Measurements from ENCODE around the gene PKD2L2.
"Not testable (repeated sequence)": the region's sequence is repeated elsewhere in the genome, so short reads cannot be mapped to it uniquely, and the experiment has no call there.

PKD2L2 gene

DNA sequence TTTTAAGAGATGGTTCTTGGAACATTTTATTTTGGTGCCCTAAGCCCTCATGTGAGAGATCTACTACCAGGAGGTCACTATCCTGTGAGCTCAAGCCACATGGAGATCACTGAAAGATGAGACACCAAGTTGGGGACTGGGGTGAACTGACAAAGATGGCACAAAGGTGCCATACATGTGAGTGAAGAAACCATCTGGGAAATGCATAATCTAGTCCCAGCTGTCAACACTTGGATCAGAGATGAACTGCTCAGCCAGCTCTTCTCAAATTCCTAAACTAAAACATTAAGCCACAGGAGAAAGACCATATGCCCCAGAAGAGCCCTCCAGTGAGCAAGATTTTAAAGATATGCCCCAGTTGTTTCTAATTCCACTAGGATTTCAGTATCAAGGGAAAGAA is 43.8 kb upstream of the PKD2L2 start:
- Histone ChIP-seq H3K79me2 (ENCODE audit: insufficient read depth, low read length) (no peaks in the 10 kb centered on the region), H3K4me1 (ENCODE audit: insufficient read depth, low read length) (no peaks in the 10 kb centered on the region), H2AFZ (ENCODE audit: low read depth, low read length) (no peak overlapping the region), H3K9me3 (ENCODE audit: insufficient read depth, low read length, severe bottlenecking) (no peaks in the 10 kb centered on the region), H3K27me3 (ENCODE audit: insufficient read depth, low read length, poor library complexity) (no peaks in the 10 kb centered on the region), H4K20me1 (ENCODE audit: insufficient read depth, low read length) (no peaks in the 10 kb centered on the region), H3K4me2 (ENCODE audit: insufficient read depth, low read length) (no peak overlapping the region), H3K4me3 (ENCODE audit: low read depth in 1 of 2, low read length in 2 of 2) (no peak overlapping the region), H3K9ac (ENCODE audit: low read depth, low read length) (no peak overlapping the region), H3K27ac (ENCODE audit: low read length) (no peak overlapping the region), H3K36me3 (ENCODE audit: insufficient read depth, low read length) (no peaks in the 10 kb centered on the region)
- ATAC-seq (ENCODE audit: insufficient read depth, low read depth) (no peak), DNase-seq (no peak)
- TF ChIP-seq, protein P1, sequence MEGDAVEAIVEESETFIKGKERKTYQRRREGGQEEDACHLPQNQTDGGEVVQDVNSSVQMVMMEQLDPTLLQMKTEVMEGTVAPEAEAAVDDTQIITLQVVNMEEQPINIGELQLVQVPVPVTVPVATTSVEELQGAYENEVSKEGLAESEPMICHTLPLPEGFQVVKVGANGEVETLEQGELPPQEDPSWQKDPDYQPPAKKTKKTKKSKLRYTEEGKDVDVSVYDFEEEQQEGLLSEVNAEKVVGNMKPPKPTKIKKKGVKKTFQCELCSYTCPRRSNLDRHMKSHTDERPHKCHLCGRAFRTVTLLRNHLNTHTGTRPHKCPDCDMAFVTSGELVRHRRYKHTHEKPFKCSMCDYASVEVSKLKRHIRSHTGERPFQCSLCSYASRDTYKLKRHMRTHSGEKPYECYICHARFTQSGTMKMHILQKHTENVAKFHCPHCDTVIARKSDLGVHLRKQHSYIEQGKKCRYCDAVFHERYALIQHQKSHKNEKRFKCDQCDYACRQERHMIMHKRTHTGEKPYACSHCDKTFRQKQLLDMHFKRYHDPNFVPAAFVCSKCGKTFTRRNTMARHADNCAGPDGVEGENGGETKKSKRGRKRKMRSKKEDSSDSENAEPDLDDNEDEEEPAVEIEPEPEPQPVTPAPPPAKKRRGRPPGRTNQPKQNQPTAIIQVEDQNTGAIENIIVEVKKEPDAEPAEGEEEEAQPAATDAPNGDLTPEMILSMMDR (IDR thresholded peaks at IDR 0.05; ENCODE audit: borderline replicate concordance, extremely low read depth, low read length, poor library complexity, severe bottlenecking), result no peak
- no peak for TF ChIP-seq EZH2 (IDR thresholded peaks at IDR 0.05; ENCODE audit: borderline replicate concordance, low read depth, low read length, severe bottlenecking)

DNA sequence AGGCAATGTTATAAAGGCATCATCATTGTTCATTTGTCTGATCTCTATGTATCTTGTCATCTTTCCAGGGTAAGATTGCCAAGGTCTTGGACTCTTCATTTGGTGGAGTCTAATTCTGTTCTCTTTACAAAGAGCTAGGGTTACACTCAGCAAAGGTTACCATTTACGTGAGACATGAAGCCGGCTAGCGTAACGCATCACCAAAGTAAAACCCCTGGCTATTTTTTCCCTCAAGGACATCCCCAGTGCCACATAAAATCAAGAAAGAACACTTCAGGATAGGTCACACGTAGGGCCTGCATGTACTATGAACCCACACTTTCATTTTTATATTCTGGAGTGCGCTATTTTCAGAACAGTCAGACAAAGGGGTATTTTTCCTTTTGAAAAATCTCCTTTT is 41.6 kb upstream of the PKD2L2 start:
- no peaks in the 10 kb centered on the region for H3K36me3 ChIP-seq (ENCODE audit: insufficient read depth, low read length)
- TF ChIP-seq EZH2 (IDR thresholded peaks at IDR 0.05; ENCODE audit: borderline replicate concordance, low read depth, low read length, severe bottlenecking), result no peak
- TF ChIP-seq, protein P1 (IDR thresholded peaks at IDR 0.05; ENCODE audit: borderline replicate concordance, extremely low read depth, low read length, poor library complexity, severe bottlenecking), result no peak
- no peak overlapping the region for H2AFZ ChIP-seq (ENCODE audit: low read depth, low read length)
- H3K9ac ChIP-seq (ENCODE audit: low read depth, low read length), result no peak overlapping the region
- DNase-seq (no peak), ATAC-seq (ENCODE audit: insufficient read depth, low read depth) (no peak)
- H3K4me3 ChIP-seq (ENCODE audit: low read depth in 1 of 2, low read length in 2 of 2), result no peak overlapping the region
- H3K4me1 ChIP-seq (ENCODE audit: insufficient read depth, low read length), result no peaks in the 10 kb centered on the region
- no peaks in the 10 kb centered on the region for H3K9me3 ChIP-seq (ENCODE audit: insufficient read depth, low read length, severe bottlenecking)
- H3K79me2 ChIP-seq (ENCODE audit: insufficient read depth, low read length), result no peaks in the 10 kb centered on the region
- H3K4me2 ChIP-seq (ENCODE audit: insufficient read depth, low read length), result no peak overlapping the region
- H3K27me3 ChIP-seq (ENCODE audit: insufficient read depth, low read length, poor library complexity), result no peaks in the 10 kb centered on the region
- H3K27ac ChIP-seq (ENCODE audit: low read length), result no peak overlapping the region
- no peaks in the 10 kb centered on the region for H4K20me1 ChIP-seq (ENCODE audit: insufficient read depth, low read length)

DNA sequence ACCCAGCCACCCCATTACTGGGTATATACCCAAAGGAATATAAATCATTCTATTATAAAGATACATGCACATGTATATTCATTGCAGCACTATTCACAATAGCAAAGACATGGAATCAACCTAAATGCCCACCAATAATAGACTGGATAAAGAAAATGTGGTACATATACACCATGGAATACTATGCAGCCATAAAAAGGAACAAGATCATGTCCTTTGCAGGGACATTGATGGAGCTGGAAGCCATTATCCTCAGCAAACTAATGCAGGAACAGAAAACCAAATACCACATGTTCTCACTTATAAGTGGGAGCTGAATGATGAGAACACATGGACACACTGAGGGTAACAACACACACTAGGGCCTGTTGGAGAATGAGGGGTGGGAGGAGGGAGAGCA is 36.1 kb upstream of the PKD2L2 start:
- H3K27ac ChIP-seq (ENCODE audit: low read length); H4K20me1 ChIP-seq (ENCODE audit: insufficient read depth, low read length); H3K4me1 ChIP-seq (ENCODE audit: insufficient read depth, low read length); ATAC-seq (ENCODE audit: insufficient read depth, low read depth); H3K4me3 ChIP-seq (ENCODE audit: low read depth in 1 of 2, low read length in 2 of 2); H2AFZ ChIP-seq (ENCODE audit: low read depth, low read length); H3K9me3 ChIP-seq (ENCODE audit: insufficient read depth, low read length, severe bottlenecking); DNase-seq; H3K79me2 ChIP-seq (ENCODE audit: insufficient read depth, low read length); H3K4me2 ChIP-seq (ENCODE audit: insufficient read depth, low read length); H3K9ac ChIP-seq (ENCODE audit: low read depth, low read length); H3K36me3 ChIP-seq (ENCODE audit: insufficient read depth, low read length); H3K27me3 ChIP-seq (ENCODE audit: insufficient read depth, low read length, poor library complexity): not testable (repeated sequence)

DNA sequence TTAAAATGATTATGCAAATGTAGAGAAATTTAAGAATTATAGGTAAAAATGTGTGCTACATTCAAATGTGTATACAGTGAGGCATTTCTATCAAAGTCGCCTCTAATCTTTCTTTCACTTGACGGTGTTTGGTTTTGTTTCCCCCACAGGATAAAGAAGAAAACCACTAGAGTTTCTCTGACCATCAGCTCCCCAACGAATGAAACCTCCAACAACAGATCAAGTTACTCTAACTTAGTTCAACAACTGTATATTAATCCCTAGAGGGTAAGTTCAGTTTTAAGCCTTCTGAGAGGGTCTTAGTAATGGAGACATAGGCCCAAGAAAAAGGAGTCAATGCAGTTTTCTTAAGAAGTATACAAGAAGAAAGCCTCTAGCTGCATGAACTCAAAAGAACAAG is 33.1 kb upstream of the PKD2L2 start:
- Histone ChIP-seq H3K9ac (ENCODE audit: low read depth, low read length) (no peak overlapping the region), H3K27ac (ENCODE audit: low read length) (no peak overlapping the region), H3K36me3 (ENCODE audit: insufficient read depth, low read length) (no peaks in the 10 kb centered on the region), H3K79me2 (ENCODE audit: insufficient read depth, low read length) (no peaks in the 10 kb centered on the region), H3K4me1 (ENCODE audit: insufficient read depth, low read length) (no peaks in the 10 kb centered on the region; the same call in 1 of the 2 replicates), H3K4me3 (ENCODE audit: low read depth in 1 of 2, low read length in 2 of 2) (no peak overlapping the region), H3K27me3 (ENCODE audit: insufficient read depth, low read length, poor library complexity) (peaks cover 5% of the 10 kb centered on the region), H3K9me3 (ENCODE audit: insufficient read depth, low read length, severe bottlenecking) (no peaks in the 10 kb centered on the region), H2AFZ (ENCODE audit: low read depth, low read length) (no peak overlapping the region), H4K20me1 (ENCODE audit: insufficient read depth, low read length) (no peaks in the 10 kb centered on the region), H3K4me2 (ENCODE audit: insufficient read depth, low read length) (no peak overlapping the region)
- ATAC-seq (ENCODE audit: insufficient read depth, low read depth), result no peak
- no peak for DNase-seq
- no peak for TF ChIP-seq EZH2 (IDR thresholded peaks at IDR 0.05; ENCODE audit: borderline replicate concordance, low read depth, low read length, severe bottlenecking)
- TF ChIP-seq, protein P1 (IDR thresholded peaks at IDR 0.05; ENCODE audit: borderline replicate concordance, extremely low read depth, low read length, poor library complexity, severe bottlenecking), result no peak
